NCI-H146 treated with DMSO at 0.1 percent for 48 hours (cell line): ENCODE results near the gene IFNG-AS1.

Source experiments
- DNase-seq: peaks from one replicate; lab custom pipeline; 2025; ENCODE audit not compliant: unreplicated experiment; lab: John Stamatoyannopoulos, UW

IFNG-AS1 gene

DNA sequence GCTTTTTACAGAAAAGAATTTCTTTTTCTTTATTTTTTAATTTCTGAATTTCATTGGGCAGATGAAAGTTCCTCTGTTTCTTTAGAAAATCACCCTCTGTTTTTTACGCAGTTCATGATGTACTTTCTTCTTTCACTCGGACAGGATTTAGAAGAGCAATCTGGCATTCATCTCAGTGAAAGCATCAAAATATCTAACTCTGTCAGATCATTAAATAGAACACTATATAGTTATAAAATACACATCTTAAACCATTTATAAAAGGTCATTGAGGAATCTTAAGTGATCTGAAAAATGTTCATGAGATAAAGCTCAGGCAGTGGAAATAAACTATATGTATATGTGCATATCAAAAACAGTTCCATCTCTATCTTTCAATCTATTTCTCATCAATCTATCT is 3.9 kb downstream of the IFNG-AS1 start:
- DNase-seq = no peak

- DNase-seq = no peak
Observed at GRCh38 chr12:67994046-67994445, 4.8 kb downstream of the IFNG-AS1 start.

DNA sequence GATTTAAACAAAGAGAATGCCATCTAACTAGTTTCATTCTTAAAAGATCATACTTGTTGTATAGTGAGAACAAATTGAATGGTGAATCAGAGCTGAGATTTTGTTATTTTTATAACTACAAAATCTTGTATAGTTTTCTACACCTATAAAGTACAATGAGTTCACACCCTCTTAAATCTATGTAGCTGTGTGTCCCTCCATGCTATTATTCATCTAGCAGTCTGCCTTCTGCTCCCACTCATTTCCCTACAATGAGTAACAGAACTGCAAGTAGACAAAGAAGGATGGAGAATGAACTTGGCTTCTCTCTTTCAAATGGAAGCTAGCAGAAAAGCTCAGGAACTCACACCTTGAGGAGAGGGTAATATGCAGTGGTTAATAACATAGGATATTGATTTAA is 7.1 kb downstream of the IFNG-AS1 start:
- DNase-seq = no peak

GRCh38 chr12:67998379-67998778 is 9.1 kb downstream of the IFNG-AS1 start:
- DNase-seq = no peak

DNA sequence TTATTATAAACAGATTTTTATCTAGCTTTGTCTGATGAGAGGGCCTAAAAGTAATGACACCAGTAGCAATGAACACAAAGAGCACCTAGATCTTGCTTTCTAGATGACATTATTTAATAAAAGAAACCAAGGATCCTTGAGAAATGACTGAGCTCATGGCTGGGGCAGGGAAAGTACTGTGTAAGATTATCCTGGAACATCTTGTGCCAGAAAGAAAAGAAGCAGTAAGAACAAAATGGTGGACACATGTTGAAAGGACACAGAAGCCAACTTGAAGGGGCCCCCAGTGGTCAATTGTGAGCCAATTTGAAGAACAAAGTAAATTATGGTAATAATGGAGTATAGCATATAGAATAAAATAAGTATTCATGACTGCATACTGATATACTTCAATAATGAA is 10.0 kb downstream of the IFNG-AS1 start:
- DNase-seq = no peak

DNA sequence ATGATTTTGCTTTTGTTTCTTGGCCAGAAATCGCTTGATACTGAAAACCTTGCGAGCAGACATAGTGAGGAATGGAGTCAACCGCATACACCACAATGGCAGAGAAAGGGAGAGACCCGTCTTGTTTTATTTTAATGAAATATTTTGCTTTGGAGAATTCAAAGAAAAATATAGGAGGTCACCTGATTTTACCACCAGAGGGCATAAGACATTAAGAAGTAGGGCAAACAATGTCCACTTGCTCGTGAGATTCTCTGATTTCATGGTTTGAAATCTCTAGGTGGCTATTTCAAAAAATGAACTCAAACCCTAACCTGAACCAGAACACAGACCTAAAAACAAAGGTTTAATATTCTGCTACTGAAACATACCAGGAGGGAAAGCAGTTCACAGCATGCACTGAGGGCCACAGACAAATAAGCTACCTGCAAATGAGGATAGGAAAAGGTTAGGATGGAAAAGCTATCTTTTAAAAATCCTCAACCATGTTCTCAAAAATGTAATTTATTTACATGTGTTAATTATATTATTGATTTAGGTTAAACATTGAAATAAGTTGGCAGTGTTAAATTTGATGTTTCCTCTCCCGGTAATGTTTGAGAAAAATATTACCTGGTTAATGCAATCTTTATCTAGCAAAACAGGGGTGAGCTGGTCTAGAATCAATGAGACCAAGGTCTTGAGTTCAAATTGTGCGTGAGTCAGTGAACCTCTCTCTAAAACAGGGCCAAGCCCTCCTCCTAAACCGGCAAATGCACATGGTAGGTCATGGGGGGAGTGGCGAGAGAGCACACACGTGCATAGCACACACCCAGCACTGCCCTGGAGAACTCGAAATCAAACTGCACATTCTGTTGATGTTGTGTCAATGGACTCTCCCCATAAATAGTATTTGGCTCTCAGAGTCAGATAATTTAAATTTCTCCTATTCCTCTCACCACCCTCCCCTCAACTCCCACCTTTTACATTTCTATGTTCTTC is 12.5 kb downstream of the IFNG-AS1 start:
- no peak for DNase-seq

DNA sequence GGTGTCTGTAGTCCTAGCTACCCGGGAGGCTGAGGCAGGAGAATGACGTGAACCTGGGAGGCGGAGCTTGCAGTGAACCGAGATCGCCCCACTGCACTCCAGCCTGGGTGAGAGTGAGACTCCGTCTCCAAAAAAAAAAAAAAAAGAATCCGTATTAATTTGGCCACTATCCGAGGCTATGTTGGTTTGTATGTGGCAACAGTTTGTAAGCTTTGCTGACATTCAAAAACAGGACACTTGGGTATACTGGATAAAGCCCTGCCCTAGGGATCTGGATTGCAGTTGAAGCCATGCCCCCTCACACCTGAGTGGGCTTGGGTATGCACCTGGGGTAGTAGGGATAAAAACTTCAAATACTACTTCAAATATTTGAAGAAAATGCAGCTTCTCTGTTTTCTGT is 14.5 kb downstream of the IFNG-AS1 start:
- no peak for DNase-seq

DNA sequence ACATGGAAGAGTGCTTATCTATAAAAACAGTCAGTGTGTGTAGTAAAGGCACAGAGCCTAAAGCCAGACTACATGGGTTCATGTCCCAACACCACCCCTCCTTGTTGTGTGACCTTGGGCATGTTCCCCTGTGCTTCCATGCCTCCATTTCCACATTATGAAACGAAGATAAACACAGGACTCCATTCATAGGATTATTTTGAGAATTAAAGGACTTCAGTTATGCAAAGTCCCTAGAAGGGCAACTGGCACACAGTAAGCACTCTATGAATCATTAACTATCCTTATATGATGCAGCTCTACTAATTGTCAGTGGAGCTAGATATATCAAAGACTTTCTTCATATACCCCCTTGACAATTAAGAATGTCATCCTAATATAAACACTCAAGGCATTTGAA is 17.8 kb downstream of the IFNG-AS1 start:
- no peak for DNase-seq

DNA sequence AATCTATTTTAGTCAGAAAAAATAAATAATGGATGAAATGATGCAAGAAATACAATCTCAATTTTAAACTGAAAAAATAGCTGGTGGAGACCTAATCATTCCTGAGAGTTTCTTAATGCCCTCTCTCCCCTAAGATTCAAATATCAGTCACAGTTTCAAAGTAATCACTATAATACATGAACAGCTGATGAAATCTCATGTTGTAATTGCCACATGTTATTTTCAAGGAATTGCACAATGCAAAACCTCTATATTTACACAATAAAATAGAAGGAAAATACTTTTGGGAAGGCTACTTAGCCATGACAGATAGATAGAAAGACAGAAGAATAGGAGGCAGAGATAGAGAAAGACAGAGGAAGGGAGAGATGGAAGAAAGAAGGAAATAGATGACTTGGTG is 18.2 kb downstream of the IFNG-AS1 start:
- no peak for DNase-seq

- no peak for DNase-seq
Observed at GRCh38 chr12:68011206-68011881, 22.1 kb downstream of the IFNG-AS1 start.

DNA sequence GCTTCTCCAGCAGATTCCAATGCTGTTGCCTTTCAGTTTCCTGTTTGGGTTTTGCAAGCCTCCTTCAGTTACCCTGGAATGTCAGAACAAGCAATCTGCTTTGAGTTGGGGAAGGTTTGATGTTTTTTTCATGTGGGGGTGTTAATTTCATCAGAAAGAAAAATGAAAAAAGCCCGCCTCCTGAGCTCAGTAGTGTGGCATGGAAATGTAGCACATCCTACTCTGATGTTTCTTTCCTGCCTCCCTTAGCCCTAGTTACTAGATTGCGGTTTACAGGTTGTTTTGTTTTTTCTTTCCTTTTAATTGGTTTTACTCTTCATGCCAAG is 22.6 kb downstream of the IFNG-AS1 start:
- DNase-seq = no peak

DNA sequence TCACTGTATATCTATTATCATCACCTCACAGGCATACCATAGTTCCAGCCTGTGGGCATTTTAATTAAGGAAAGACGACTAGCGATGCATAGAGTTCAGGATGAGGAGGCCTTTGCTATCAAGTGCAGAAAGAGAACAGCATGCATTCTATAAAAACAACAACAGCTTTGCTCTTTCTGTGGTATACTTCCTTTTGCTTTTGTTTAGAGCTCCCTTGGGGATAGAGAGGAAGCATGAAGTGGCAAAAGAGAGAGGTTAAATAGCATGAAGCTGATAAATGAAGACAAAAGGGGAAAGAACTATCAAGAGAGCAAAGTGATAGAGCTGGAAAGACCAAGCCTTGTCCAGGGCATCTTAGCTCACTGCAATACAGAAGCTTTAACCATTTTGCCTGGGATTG is 23.5 kb downstream of the IFNG-AS1 start:
- DNase-seq = no peak

DNA sequence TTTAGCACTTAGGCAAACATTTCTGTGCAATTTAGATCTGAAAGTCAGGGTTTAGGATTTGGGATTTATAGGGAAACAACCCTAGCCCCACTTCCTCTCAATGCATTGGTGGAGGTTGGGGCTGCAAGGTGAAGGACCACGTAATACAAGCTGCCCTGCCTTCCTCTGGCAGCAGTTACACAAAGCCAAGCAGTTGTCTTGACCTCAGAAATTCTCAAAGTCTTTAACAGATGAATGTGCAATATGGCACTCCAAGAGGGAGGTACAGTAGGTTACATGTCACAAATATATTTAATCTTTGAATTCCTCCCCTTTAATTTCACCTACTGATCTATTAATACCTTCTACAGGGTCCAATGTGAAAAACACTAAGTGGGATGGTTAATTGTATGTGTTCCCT is 23.9 kb downstream of the IFNG-AS1 start:
- no peak for DNase-seq

DNA sequence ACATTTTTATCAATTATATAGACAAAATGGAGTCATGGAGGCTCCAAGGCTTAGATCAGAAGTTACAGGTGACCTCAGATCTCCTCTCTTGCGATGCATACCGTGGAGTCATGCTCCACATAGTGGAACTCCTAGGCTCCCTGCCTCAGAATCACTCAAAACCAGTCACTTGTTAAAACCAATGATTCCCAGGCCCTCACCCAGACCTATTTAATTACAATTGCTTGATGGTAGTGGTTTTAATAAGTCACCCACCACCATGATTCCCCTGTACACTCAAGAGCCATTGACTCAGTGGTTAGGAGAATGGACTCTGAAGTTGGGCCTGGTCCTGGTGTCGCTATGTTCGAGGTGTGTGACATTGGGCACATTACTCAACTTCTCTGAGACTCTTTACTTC is 26.9 kb downstream of the IFNG-AS1 start:
- no peak for DNase-seq

GRCh38 chr12:68018315-68018714 is 29.1 kb downstream of the IFNG-AS1 start:
- no peak for DNase-seq

GRCh38 chr12:68020049-68020448 is 30.8 kb downstream of the IFNG-AS1 start:
- no peak for DNase-seq

DNA sequence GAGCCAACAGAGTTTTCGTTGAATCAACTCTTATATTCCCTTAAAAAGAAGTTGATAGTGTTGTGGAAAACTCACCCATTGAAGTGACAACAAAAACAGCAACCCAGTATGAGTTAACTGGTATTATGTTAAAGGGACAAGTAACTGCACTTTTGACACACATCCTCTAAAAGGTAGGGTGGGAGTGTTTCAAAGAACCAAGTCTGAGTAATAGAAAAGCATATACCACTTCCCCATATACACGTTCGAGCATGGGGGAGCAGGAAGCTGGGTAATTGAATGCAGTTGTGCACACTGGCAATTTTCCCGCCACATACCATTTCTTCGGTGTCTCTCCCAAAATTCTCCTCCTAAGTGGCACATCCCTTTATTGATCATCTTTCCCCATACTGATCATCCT is 31.5 kb downstream of the IFNG-AS1 start:
- no peak for DNase-seq

DNA sequence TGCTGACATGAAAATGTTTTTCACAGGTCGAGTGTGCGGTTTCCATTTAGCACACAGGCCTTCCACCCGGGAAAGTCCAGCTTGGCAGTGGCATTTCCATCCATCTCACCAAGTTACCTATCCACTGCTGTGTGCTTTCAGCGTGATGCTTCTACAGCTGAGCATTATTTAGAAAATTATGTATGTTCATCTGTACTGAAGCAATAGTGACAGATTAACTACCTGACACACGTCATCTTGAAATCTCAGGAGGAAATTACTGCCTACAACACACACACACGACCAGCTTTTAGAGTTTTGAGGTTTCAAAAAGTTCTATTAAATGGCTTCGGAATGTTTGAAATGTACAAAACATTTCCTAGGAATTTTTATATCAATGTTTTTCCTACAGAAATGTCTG is 39.4 kb downstream of the IFNG-AS1 start:
- no peak for DNase-seq

DNA sequence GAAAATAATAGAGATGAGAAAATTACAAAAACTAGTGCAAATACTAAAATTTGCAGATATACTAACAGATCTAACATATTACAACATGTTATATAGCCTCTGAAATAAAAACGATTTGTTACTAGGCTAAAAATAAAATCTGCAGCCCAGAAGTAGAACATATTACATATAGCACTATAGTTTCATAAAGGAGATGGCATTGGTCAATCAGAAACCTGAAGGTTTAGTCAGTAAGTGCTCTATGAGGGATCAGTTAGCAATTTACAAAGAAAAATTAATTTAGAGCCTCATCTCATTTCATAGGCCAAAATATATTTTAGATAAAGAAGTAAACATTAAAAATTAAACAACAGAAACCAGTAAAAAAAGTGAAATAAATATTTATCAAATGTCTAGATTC is 41.0 kb downstream of the IFNG-AS1 start:
- no peak for DNase-seq

DNA sequence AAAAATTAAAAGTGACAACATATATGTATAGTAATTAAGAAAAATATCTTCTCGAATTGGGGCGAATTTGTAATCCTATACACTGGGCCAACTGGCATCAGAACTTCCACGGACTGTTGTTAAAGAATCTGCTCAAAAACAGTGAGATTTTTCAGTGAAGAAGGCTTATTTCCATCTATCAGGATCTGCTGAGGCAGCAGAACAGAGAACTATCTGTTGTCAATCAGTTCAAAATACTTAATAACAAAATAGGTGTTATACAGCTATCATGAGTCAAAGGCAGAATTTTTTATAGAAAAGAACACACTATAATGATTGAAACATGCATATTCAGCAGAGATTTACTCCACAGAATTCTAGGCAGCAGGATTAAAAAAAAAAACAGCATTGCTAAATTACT is 41.9 kb downstream of the IFNG-AS1 start:
- no peak for DNase-seq

DNA sequence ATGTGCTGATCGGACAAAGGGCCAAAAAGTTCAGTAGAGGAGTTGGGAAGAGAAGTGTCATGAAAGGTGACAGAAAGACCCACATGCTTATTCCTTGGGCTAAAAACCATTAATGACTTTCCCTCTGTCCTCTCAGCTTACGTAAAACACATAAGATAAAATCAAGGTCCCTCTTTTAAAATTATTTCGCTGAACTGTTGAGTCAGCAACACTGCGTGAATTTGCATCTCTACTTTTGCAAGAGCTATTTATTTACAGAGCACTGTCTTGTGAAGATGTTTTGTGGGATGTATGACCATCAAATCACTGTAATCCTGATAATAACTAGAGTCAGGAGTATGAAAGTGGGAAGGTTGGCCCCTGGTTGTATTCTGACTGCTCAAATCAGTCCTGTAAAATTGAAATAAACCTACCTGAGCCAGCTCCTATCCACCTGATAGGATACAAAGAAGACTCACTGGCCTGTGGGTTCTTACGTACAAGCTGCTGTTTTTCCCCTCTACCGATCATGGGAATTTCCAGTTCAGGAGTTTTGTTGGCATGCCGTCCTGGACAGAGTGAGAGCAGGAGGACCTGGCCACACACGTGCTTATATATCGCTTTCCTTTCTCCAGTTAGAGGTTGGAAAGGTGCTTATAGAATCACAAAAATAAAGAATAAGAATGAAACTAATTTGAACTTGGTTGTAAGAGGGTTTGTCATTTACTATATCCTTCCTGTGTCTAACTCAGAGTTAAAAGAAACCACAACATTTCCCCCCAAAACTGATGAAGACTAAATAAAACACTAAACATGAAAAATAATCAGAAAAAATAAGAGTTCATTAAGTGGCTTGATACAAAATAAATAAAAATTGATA is 42.9 kb downstream of the IFNG-AS1 start:
- no peak for DNase-seq

DNA sequence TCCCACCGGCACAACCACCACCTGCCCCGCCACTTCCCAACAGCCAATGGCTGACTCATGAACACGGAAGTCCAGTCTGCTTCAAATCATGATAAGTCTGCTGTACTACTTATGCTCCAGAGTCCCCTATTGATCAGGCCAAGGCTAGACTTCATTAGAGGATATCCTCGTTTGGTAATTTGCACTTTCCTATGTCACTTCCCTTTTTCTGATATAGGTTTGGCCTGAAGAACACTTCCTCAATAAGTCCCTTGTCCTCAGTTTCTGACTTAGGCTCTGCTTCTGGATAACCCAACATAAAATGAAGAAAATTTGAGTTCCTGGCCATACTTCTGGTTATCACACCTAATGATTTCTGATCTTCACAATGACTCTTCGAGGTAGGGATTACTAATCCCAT is 45.3 kb downstream of the IFNG-AS1 start:
- no peak for DNase-seq
